Fibroblast of pulmonary artery (primary cell): ENCODE results near the gene TRPM4.
"Not testable (repeated sequence)": the region's sequence is repeated elsewhere in the genome, so short reads cannot be mapped to it uniquely, and the experiment has no call there.

Experiments used
- DNase-seq: peaks from one replicate; pipeline ENCODE4 v3.0.0-alpha.2; 2010; ENCODE audit warnings: low read depth
- H3K4me3 ChIP-seq: replicated peaks from 2 replicates; pipeline ENCODE4 v1.5.1; 2011; ENCODE audit warnings: low read depth, mild to moderate bottlenecking, control low read depth, low read length, moderate library complexity
- TF ChIP-seq, protein P1 (sequence below): IDR thresholded peaks from 2 replicates; pipeline ENCODE4 v1.5.1; 2011; ENCODE audit warnings: mild to moderate bottlenecking, control low read depth, low read length, inconsistent platforms; ENCODE audit errors: missing control alignments

The TRPM4 gene

DNA sequence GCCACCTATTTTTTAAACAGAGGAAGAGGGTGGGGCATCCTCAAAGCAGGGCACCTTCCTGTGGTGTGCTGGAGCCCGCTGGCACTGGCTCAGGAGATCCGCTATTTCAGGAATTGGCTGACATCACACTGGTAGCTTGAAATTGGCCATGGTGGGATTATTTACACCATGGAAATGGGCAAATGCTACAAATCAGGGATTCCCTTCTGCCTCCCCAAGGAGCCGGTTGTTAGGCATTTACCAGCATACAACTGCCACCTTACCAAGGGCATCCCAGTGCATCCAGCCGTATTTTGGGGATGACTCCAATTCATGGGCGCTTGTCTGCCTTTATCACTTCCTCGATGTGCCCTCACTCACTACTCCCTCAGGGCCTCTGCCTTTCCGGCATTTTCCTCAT lies 16.6 kb upstream of the TRPM4 start:
- DNase-seq: no peak
- no peak overlapping the region for H3K4me3 ChIP-seq
- TF ChIP-seq, protein P1, sequence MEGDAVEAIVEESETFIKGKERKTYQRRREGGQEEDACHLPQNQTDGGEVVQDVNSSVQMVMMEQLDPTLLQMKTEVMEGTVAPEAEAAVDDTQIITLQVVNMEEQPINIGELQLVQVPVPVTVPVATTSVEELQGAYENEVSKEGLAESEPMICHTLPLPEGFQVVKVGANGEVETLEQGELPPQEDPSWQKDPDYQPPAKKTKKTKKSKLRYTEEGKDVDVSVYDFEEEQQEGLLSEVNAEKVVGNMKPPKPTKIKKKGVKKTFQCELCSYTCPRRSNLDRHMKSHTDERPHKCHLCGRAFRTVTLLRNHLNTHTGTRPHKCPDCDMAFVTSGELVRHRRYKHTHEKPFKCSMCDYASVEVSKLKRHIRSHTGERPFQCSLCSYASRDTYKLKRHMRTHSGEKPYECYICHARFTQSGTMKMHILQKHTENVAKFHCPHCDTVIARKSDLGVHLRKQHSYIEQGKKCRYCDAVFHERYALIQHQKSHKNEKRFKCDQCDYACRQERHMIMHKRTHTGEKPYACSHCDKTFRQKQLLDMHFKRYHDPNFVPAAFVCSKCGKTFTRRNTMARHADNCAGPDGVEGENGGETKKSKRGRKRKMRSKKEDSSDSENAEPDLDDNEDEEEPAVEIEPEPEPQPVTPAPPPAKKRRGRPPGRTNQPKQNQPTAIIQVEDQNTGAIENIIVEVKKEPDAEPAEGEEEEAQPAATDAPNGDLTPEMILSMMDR: no peak

DNA sequence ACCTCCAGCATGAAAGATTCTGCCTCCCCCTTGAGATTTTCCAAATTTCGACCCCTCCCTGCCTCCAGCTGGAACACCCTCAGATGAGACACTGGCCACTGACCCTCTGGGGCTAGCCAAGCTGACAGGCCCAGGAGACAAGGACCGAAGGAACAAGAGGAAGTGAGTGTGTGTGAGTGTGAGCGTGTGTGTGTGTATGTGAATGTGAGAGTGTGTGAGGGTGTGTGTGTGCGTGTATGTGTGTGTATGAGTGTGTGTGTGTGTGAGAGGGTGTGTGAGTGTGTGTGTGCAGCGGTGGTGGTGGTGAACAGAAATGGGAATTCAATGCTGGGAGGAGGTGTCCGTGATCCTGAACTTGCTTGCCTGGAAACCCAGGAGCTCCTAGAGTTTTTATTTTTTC lies 16.2 kb upstream of the TRPM4 start:
- no peak for DNase-seq
- no peak overlapping the region for H3K4me3 ChIP-seq
- TF ChIP-seq, protein P1: no peak

DNA sequence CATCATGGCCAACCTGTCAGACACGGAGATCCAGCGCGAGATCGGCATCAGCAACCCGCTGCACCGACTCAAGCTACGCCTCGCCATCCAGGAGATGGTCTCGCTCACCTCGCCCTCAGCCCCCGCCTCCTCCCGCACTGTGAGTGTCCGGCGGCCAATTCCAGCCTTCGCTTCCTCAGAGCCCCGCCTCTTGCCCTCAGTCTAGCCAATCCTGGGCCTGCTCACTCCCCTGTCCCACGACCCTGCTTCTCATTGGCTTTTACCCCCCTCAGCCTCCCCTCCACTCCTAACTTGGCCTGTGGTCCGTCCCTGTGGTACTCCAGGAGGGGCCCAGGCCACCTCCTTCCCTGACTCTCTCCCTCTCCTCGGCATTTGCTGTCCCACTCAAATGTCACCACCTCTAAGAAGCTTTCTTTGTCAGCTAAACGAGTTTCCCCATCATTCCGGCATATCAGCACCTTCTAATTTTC lies 14.7 kb upstream of the TRPM4 start:
- peak overlapping the region; percentile 74 for H3K4me3 ChIP-seq
- TF ChIP-seq, protein P1: no peak
- DNase-seq: peak; percentile 92

DNA sequence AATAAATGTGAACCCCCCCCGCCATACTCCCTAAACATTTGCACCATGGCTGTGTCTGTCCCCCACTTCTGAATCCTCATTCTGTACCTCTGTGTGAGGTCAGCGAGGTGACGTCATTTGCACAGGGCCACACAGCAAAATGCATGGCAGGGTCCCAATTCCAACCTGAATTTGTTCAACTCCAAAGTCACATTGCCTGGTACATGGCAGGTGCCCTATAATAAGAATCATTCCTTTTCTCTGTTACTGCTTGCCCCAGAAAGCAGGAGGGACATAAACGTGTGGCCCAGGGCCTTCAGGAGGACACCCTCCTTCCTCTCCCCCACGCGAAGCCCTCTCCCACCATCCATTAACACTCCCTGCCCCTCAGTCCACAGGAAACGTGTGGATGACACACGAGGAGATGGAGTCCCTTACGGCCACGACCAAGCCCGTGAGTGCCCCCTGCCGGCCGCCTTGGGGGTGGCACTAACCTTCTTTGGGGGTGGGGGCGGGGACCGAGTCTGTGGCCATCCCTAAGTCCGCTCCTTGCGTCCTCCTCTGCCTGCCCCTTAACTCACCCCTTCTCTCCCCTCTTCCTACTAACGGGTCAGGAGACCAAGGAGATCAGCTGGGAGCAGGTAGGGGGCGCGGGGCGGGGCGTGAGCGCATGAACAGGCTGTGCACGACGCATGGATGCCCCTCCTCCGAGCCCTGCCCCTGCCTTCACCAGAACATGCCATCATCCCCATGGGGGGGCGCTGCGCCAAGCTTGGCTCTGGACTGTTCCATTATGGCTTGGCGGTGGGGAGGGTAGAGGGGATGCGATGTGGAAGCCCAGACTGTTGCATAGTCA lies 11.8 kb upstream of the TRPM4 start:
- peak overlapping the region; percentile 38 for H3K4me3 ChIP-seq
- DNase-seq: peak; percentile 78
- TF ChIP-seq, protein P1: peak; percentile 73

DNA sequence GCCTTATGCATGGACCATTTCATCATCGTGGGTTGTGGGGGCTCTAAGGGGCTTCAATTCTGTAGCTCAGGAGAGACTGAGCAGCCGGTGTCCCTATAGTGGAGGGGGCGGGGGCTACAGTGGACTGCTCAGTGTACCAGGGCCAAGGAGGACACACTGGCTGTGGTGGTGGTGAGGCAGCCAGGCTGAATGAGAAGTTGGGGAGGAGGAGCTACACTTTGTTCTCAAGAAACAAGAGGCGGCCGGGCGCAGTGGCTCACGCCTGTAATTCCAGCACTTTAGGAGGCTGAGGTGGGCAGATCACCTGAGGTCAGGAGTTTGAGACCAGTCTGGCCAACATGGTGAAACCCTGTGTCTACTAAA lies 11.2 kb upstream of the TRPM4 start:
- H3K4me3 ChIP-seq, DNase-seq: not testable (repeated sequence)

DNA sequence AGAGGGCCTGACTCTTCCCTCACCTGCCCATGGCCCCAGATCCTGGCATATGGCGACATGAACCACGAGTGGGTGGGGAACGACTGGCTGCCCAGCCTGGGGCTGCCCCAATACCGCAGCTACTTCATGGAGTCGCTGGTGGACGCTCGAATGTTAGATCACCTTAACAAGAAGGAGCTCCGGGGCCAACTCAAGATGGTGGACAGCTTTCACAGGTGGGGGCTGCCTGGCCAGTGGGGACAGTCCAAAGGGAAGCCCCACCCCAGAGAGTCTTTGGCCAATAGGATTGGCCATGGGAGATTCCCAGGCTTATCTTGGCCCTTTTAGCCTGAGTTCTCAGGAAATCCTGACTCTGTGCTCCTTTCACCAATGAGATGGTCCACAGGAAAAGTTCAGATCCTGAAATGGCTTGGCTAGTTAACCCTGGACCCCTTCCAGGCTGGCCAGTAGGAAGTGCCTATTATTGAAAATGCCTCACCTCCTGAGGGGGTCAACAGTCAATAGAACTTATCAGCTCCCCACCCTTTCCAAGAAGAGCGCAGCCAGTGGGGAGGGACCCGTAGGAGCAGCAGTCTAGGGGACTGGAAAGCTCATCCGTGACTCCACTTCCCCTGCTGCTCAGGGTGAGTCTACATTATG lies 9.4 kb upstream of the TRPM4 start:
- TF ChIP-seq, protein P1: no peak
- no peak for DNase-seq
- no peak overlapping the region for H3K4me3 ChIP-seq

DNA sequence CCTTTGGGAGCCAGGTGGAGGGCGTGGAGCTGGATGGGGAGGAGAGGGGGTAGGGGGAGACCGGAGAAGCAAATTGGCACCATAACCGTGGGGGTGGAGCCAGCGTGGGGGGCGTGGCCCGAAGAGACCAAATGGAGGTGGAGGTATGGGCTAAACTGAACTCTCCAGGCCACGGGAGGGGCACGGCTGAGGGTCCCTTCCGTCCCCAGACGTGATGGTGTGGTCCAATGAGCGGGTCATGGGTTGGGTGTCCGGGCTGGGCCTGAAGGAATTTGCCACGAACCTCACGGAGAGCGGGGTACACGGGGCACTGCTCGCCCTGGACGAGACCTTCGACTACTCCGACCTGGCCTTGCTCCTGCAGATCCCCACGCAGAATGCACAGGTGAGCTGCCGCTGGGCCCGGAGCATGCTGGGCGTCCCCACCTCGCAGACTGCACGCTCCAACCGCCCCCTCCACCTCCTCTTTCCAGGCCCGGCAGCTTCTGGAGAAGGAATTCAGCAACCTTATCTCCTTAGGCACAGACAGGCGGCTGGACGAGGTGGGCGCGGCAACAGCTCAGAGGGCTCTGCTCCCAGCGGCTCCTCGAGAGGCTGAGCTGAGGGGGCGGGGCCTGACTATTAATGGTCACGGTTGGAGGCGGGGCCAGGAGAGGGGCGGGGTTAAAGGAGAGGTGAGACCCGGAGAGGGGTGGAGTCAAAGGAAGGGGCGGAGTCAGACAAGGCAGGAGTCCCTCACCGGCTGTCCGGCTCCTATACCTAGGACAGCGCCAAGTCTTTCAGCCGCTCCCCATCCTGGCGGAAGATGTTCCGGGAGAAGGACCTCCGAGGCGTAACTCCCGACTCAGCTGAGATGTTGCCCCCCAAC lies 8.6 kb upstream of the TRPM4 start:
- DNase-seq: peak; percentile 94
- H3K4me3 ChIP-seq: peak overlapping the region; percentile 85

More for the DNA sequence above, 8.6 kb upstream of the TRPM4 start:
- TF ChIP-seq, protein P1: no peak
